B cell (primary cell): Measurements from ENCODE around the gene HERC2. TPM values are rescaled to one million over a fixed set of nuclear protein-coding genes. Genes with fewer than 3 reads are reported as not detected.

Experiments
- ATAC-seq: fragments of 200-7000 bp; cut with Tn5 transposase; one replicate; pipeline ENCODE4 v1.10.0; 2021; ENCODE audit warnings: low read depth, mild to moderate bottlenecking, moderate number of reproducible peaks, moderate library complexity
- CTCF ChIA-PET: fragments of 350-600 bp; sonication (Branson Sonifier 250); formaldehyde crosslinking; loops from one replicate; lab custom pipeline; 2021; ENCODE audit warnings: antibody characterized with exemption, inconsistent platforms; lab: Charles Lee
- POLR2A ChIA-PET: fragments of 350-600 bp; sonication (Branson Sonifier 250); formaldehyde crosslinking; loops from one replicate; lab custom pipeline; 2021; ENCODE audit warnings: antibody characterized with exemption; lab: Charles Lee
- DNase-seq: peaks from one replicate; pipeline ENCODE4 v3.0.0; 2013
- H2AFZ ChIP-seq: 2 replicates; pipeline ENCODE4 v1.6.1; 2012; ENCODE audit warnings: mild to moderate bottlenecking, low read depth, low read length; ENCODE audit not compliant: insufficient read depth, poor library complexity, severe bottlenecking
- H3K27ac ChIP-seq, 2 donors: 1 replicate in 1 of 2; 2 replicates in 1 of 2; pipeline ENCODE4 v1.5.1; 2012 to 2013; ENCODE audit warnings: low read length in 2 of 2, mild to moderate bottlenecking in 2 of 2, moderate library complexity in 1 of 2
- H3K27me3 ChIP-seq, 4 experiments: fragments of 200-600 bp in 1 of 4; sonication (generic) in 1 of 4; replicated peaks in 1 of 4; 1 replicate in 2 of 4; 2 replicates in 2 of 4; pipeline versions ENCODE4 v1.6.1 to v1.7.0; 2013 to 2016; ENCODE audit warnings: low read length in 3 of 4, mild to moderate bottlenecking in 2 of 4, mixed read lengths in 1 of 4, moderate library complexity in 1 of 4; ENCODE audit not compliant: insufficient read depth in 4 of 4, control insufficient read depth in 3 of 4; ENCODE audit errors: control extremely low read depth in 1 of 4
- H3K36me3 ChIP-seq, 2 experiments: replicated peaks in 1 of 2; 1 replicate in 1 of 2; 2 replicates in 1 of 2; pipeline versions ENCODE4 v1.6.1 to v1.7.1; 2013; ENCODE audit warnings: low read length in 1 of 2; ENCODE audit not compliant: insufficient read depth in 2 of 2, control insufficient read depth in 1 of 2; ENCODE audit errors: control extremely low read depth in 1 of 2, extremely low read depth in 1 of 2
- H3K4me1 ChIP-seq, 2 donors: fragments of 200-600 bp in 1 of 2; sonication (generic) in 1 of 2; 1 replicate in 1 of 2; 2 replicates in 1 of 2; pipeline versions ENCODE4 v1.5.1 to v1.6.1; 2013 to 2017; ENCODE audit warnings: low read length in 2 of 2; ENCODE audit not compliant: control insufficient read depth in 2 of 2, insufficient read depth in 2 of 2
- H3K4me2 ChIP-seq: replicated peaks from 2 replicates; pipeline ENCODE3; 2012; ENCODE audit warnings: mild to moderate bottlenecking, low read depth, low read length; ENCODE audit not compliant: poor library complexity, severe bottlenecking
- H3K4me3 ChIP-seq, 5 experiments: fragments of 200-600 bp in 1 of 5; sonication (generic) in 1 of 5; 1 replicate in 3 of 5; 2 replicates in 2 of 5; pipeline versions ENCODE4 v1.5.1 to v1.7.0; 2011 to 2016; ENCODE audit warnings: low read length in 4 of 5, mild to moderate bottlenecking in 4 of 5, low read depth in 2 of 5, control low read depth in 1 of 5, moderate library complexity in 1 of 5; ENCODE audit not compliant: insufficient read depth in 1 of 5; ENCODE audit errors: control extremely low read depth in 1 of 5, extremely low read depth in 1 of 5
- H3K79me2 ChIP-seq: fragments of 200-600 bp; sonication (generic); one replicate; pipeline ENCODE4 v1.6.0; 2016; ENCODE audit warnings: low read length; ENCODE audit not compliant: control insufficient read depth, insufficient read depth
- H3K9ac ChIP-seq: fragments of 200-600 bp; sonication (generic); 2 replicates; pipeline ENCODE4 v1.6.1; 2017; ENCODE audit warnings: mild to moderate bottlenecking, low read length, moderate library complexity
- H3K9me3 ChIP-seq, 3 donors: one replicate each; pipeline versions ENCODE4 v1.6.1 to v1.7.1; 2013; ENCODE audit warnings: low read length in 2 of 3; ENCODE audit not compliant: control insufficient read depth in 2 of 3, insufficient read depth in 1 of 3; ENCODE audit errors: control extremely low read depth in 1 of 3
- H4K20me1 ChIP-seq: 2 replicates; pipeline ENCODE4 v1.6.0; 2012; ENCODE audit warnings: mild to moderate bottlenecking, low read length; ENCODE audit not compliant: insufficient read depth, control insufficient read depth, poor library complexity, severe bottlenecking
- H3K27ac Mint-ChIP-seq: one replicate; pipeline ENCODE4 v1.8.0; 2021; ENCODE audit warnings: mixed read lengths
- H3K27me3 Mint-ChIP-seq: one replicate; pipeline ENCODE4 v1.8.0; 2021; ENCODE audit warnings: mixed read lengths
- H3K4me1 Mint-ChIP-seq: one replicate; pipeline ENCODE4 v1.8.0; 2021; ENCODE audit warnings: mixed read lengths
- H3K4me3 Mint-ChIP-seq: one replicate; pipeline ENCODE4 v1.8.0; 2021; ENCODE audit warnings: mixed read lengths
- H3K9me3 Mint-ChIP-seq: one replicate; pipeline ENCODE4 v1.8.0; 2022; ENCODE audit warnings: mixed read lengths; ENCODE audit not compliant: insufficient read depth
- CTCF ChIP-seq: fragments of 200-600 bp; IDR thresholded peaks from one replicate; pipeline ENCODE4 v1.8.0; 2022; ENCODE audit warnings: antibody characterized with exemption, mild to moderate bottlenecking
- EZH2 ChIP-seq: IDR thresholded peaks from 2 replicates; pipeline ENCODE4 v1.6.1; 2012; ENCODE audit warnings: borderline replicate concordance, low read depth, mild to moderate bottlenecking, moderate library complexity, low read length; ENCODE audit not compliant: insufficient read depth, poor library complexity, severe bottlenecking
- WGBS: methylation state at CpG from one replicate; pipeline ENCODE4 v1.1.5; 2013; ENCODE audit warnings: missing lambda C conversion rate; ENCODE audit not compliant: insufficient coverage; 5-methylcytosine and 5-hydroxymethylcytosine counted together
- intact Hi-C: fragments of 100-400 bp; cut with micrococcal nuclease; formaldehyde crosslinking; loops from one replicate; pipeline ENCODE4 v1.10.0; 2022
- polyA plus RNA-seq: library from polyadenylated mRNA; depleted of rRNA; stranded (reverse); fragments of >200 nt; gene quantifications from 2 replicates; pipeline ENCODE4 v1.2.3, GENCODE V29; 2012
- total RNA-seq, 2 donors: library from RNA; stranded (reverse); fragments of 120-200 nt in 1 of 2; gene quantifications; 1 replicate in 1 of 2; 2 replicates in 1 of 2; pipeline versions ENCODE4 v1.2.3 to v1.2.4, GENCODE V29; 2013 to 2022

HERC2 gene
- total and polyA plus RNA-seq, 2 donors (not counting 1 experiment from before 2014, with no cell fraction given), result 31.0 to 52.7 TPM

DNA sequence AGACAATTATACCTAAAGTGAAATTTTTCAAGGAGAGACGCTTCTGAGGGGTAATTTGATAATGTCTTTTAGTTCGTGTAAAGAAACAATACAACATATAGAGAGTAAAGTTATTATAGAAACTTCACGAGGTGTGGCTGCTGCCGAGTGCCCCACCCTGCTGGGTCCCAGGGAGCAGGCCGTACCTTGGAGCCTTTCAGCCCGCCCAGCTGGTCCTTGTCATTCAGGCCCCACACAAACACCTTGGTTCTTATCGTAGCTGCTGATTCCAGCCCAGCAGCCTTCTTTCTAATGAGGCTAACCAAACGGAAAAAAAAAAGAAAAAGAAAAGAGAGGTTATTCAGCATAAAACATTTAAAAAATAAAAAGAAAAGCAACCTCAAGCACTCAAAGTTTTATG, 139.8 kb downstream of the HERC2 start:
- H3K27me3 ChIP-seq, result no peaks in the 10 kb centered on the region
- H2AFZ ChIP-seq, result no peak overlapping the region
- no peaks in the 10 kb centered on the region for H4K20me1 ChIP-seq
- intact Hi-C loops, result no loop called here
- POLR2A ChIA-PET, result no interaction called here
- no peaks in the 10 kb centered on the region for H3K27me3 Mint-ChIP-seq
- H3K4me1 ChIP-seq, result no peaks in the 10 kb centered on the region
- peaks cover 17 to 27% of the 10 kb centered on the region in 2 experiments for H3K36me3 ChIP-seq
- CTCF ChIA-PET, result no interaction called here
- no peak overlapping the region for H3K4me3 Mint-ChIP-seq
- H3K79me2 ChIP-seq, result no peaks in the 10 kb centered on the region
- no peak overlapping the region for H3K4me2 ChIP-seq
- H3K27ac ChIP-seq, result no peak overlapping the region
- no peaks in the 10 kb centered on the region for H3K4me1 Mint-ChIP-seq
- no peak overlapping the region for H3K4me3 ChIP-seq
- DNase-seq (no peak), ATAC-seq (no peak)
- 100% methylated on average over 3 of the region's 8 CpGs for WGBS
- no peaks in the 10 kb centered on the region for H3K9me3 ChIP-seq
- TF ChIP-seq EZH2, result no peak
- TF ChIP-seq CTCF, result no peak
- no peaks in the 10 kb centered on the region for H3K9me3 Mint-ChIP-seq
- H3K9ac ChIP-seq, result no peak overlapping the region
- H3K27ac Mint-ChIP-seq, result no peak overlapping the region

DNA sequence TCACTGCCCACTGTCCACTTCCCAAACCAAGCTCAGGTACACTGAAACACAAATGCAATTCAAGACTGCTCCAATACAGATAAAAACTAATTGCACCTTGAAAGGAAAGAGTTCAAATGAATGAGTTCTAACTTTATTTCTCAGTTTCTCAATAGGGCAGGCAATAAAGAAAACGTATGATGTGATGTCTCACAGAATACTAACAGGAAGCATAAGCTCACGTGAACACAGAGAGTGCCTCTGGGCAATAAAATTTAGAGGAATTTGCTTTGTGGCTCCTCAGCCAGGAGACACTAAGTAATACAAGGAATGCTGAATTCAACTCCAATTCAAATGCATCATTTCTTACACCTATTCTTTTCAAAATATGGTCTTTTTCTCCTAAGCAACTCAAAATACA, 140.6 kb downstream of the HERC2 start:
- ATAC-seq (no peak), DNase-seq (no peak)
- Histone ChIP-seq H3K9me3 (no peaks in the 10 kb centered on the region), H3K4me3 (no peak overlapping the region), H3K36me3 (peaks cover 13 to 25% of the 10 kb centered on the region in 2 experiments), H3K27ac (no peak overlapping the region), H3K4me1 (no peaks in the 10 kb centered on the region), H3K4me2 (no peak overlapping the region), H3K9ac (no peak overlapping the region), H2AFZ (no peak overlapping the region), H3K27me3 (no peaks in the 10 kb centered on the region), H4K20me1 (no peaks in the 10 kb centered on the region), H3K79me2 (no peaks in the 10 kb centered on the region)
- Mint-ChIP-seq H3K4me3 (no peak overlapping the region), H3K9me3 (no peaks in the 10 kb centered on the region), H3K27me3 (no peaks in the 10 kb centered on the region), H3K27ac (no peak overlapping the region), H3K4me1 (no peaks in the 10 kb centered on the region)
- POLR2A ChIA-PET, result no interaction called here
- CTCF ChIA-PET, result no interaction called here
- TF ChIP-seq EZH2 (no peak), CTCF (no peak)
- no CpG with 5 or more reads among the region's 2 CpGs for WGBS
- intact Hi-C loops, result no loop called here
